Hair follicular keratinocyte (primary cell): ENCODE data around the gene PLA2G2D. TPM values are rescaled to one million over a fixed set of nuclear protein-coding genes. Genes with fewer than 3 reads are reported as not detected.

Experiments used
- total RNA-seq: library from RNA; depleted of rRNA; stranded (reverse); fragments of >200 nt; gene quantifications from 2 replicates; pipeline ENCODE4 v1.2.3, GENCODE V29; 2015

Gene PLA2G2D
- not detected in 2 replicates for total RNA-seq

GRCh38 chr1:20119347-20119746, at the start of gene PLA2G2D:
PLA2G2D (minus strand) TSS chr1:20119536; CDS start chr1:20119498, 38 bp downstream.

GRCh38 chr1:20138961-20139550, 19.7 kb upstream of the PLA2G2D start, which contains the start of gene PLA2G2F:
PLA2G2F (plus strand) TSS chr1:20139323; CDS start chr1:20139428, 105 bp downstream.

GRCh38 chr1:20069874-20070273, 49.5 kb downstream of the PLA2G2D start, which contains the start of gene PLA2G5:
PLA2G5 (plus strand) TSS chr1:20070194; CDS start chr1:20084831, 14,637 bp downstream.

Other genes starting within 250 kb of the PLA2G2D start
- gene OTUD3, start 237.1 kb downstream of the PLA2G2D start, total RNA-seq: 1.5 and 1.6 TPM in 2 replicates
- gene PLA2G2E, start 195.9 kb downstream of the PLA2G2D start, total RNA-seq: not detected in 2 replicates
- gene PLA2G2A, start 139.9 kb downstream of the PLA2G2D start, total RNA-seq: not detected in 2 replicates
- gene PLA2G5, start 49.3 kb downstream of the PLA2G2D start, total RNA-seq: not detected in 2 replicates
- not detected in 2 replicates for gene PLA2G2F, start 19.8 kb upstream of the PLA2G2D start, total RNA-seq
- gene UBXN10, start 66.6 kb upstream of the PLA2G2D start, total RNA-seq: 0.04 and 0.16 TPM in 2 replicates
- gene PLA2G2C, start 67.0 kb upstream of the PLA2G2D start, total RNA-seq: not detected in 2 replicates
- gene VWA5B1, start 171.3 kb upstream of the PLA2G2D start, total RNA-seq: not detected in 2 replicates